Esophagus muscularis mucosa (tissue), 4 donors: Measurements from ENCODE around the gene TMTC4. TPM values are rescaled to one million over a fixed set of nuclear protein-coding genes. Genes with fewer than 3 reads are reported as not detected.

ENCODE experiments used
- DNase-seq: peaks from one replicate; pipeline ENCODE4 v3.0.0-alpha.2; 2017; ENCODE audit errors: extremely low spot score
- H3K27ac ChIP-seq, 4 donors: fragments of 200-600 bp; sonication (generic); replicated peaks in 1 of 4; 1 replicate in 3 of 4; 2 replicates in 1 of 4; pipeline ENCODE4 v1.5.1; 2016 to 2019; ENCODE audit warnings: mild to moderate bottlenecking in 1 of 4
- H3K27me3 ChIP-seq, 4 donors: fragments of 200-600 bp; sonication (generic); one replicate each; pipeline versions ENCODE4 v1.5.1 to v1.6.0; 2016 to 2019
- H3K36me3 ChIP-seq, 4 donors: fragments of 200-600 bp; sonication (generic); one replicate each; pipeline ENCODE4 v1.5.1; 2016 to 2019
- H3K4me1 ChIP-seq, 4 donors: fragments of 200-600 bp; sonication (generic); one replicate each; pipeline ENCODE4 v1.5.1; 2016 to 2019
- H3K4me3 ChIP-seq, 4 donors: fragments of 200-600 bp; sonication (generic); 1 replicate in 2 of 4; 2 replicates in 2 of 4; pipeline ENCODE4 v1.5.1; 2016 to 2019; ENCODE audit warnings: mild to moderate bottlenecking in 4 of 4, moderate library complexity in 1 of 4
- H3K9me3 ChIP-seq, 4 donors: fragments of 200-600 bp; sonication (generic); 1 replicate in 3 of 4; 2 replicates in 1 of 4; pipeline ENCODE4 v1.5.1; 2016 to 2019
- CTCF ChIP-seq, 3 experiments: fragments of 200-600 bp in 2 of 3; fragments of 450-650 bp in 1 of 3; sonication (generic) in 2 of 3; IDR thresholded peaks; one replicate each; pipeline ENCODE4 v1.5.1; 2017 to 2019; ENCODE audit warnings: antibody characterized with exemption in 3 of 3, mild to moderate bottlenecking in 2 of 3, moderate library complexity in 1 of 3
- EP300 ChIP-seq: sonication (generic); formaldehyde crosslinking; IDR thresholded peaks from one replicate; pipeline ENCODE4 v1.6.1; 2017; ENCODE audit warnings: antibody characterized with exemption
- POLR2A ChIP-seq: fragments of 450-650 bp; IDR thresholded peaks from one replicate; pipeline ENCODE4 v1.6.1; 2017; ENCODE audit warnings: antibody characterized with exemption, moderate library complexity, mild to moderate bottlenecking, low read depth
- POLR2AphosphoS5 ChIP-seq, 2 donors: sonication (generic); formaldehyde crosslinking; IDR thresholded peaks; one replicate each; pipeline ENCODE4 v1.6.1; 2017; ENCODE audit warnings: antibody characterized with exemption in 2 of 2
- WGBS: methylation state at CpG from one replicate; pipeline ENCODE4 v1.1.5; 2018; 5-methylcytosine and 5-hydroxymethylcytosine counted together
- intact Hi-C: fragments of 100-400 bp; cut with DNase I; formaldehyde crosslinking; loops from one replicate; pipeline ENCODE4 v1.15.1; 2023
- total RNA-seq, 4 donors: library from RNA; depleted of rRNA; stranded (reverse); fragments of >200 nt; gene quantifications; one replicate each; pipeline versions ENCODE4 v1.1.0 to v1.2.1, GENCODE V29; 2016

The TMTC4 gene
- total RNA-seq, 4 donors from 2014 or later: 7.1 to 13.7 (median 8.4) TPM

- no peaks in the 10 kb centered on the region for H3K36me3 ChIP-seq
- no peak overlapping the region for H3K4me3 ChIP-seq
- WGBS: 91% methylated on average over 6 of the region's 6 CpGs
- no peak for DNase-seq
- H3K9me3 ChIP-seq: no peaks in the 10 kb centered on the region
- intact Hi-C loops: no loop called here
- TF ChIP-seq CTCF (IDR thresholded peaks at IDR 0.05): no peak
- no peak for TF ChIP-seq EP300
- TF ChIP-seq POLR2AphosphoS5 (IDR thresholded peaks at IDR 0.05): no peak
- TF ChIP-seq POLR2A: no peak
- no peaks in the 10 kb centered on the region for H3K27me3 ChIP-seq
- no peak overlapping the region for H3K27ac ChIP-seq
- peaks cover 0 to under 1% (median 0%) of the 10 kb centered on the region in 4 donors for H3K4me1 ChIP-seq
Observed at GRCh38 chr13:100566543-100566942, 108.1 kb downstream of the TMTC4 start.

DNA sequence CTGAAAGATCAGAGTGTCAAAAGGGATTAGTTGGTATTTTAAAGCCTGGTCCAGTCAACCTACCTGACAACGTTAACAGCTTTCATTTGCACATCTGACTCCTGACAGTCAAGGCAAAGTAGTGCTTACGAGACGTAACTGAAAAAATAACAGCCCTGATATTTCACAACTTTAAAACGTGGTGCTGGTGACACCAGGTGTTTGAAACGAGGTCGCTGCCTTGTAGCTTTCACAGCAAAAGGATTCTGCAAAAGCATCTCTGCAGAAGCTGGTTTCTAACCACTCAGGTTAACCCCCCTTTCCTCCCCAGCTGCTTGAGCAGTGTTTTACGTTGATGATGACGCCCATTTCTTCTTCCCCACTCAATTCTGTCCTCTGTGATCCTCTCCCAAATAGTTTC lies 109.3 kb downstream of the TMTC4 start:
- intact Hi-C loops: no loop called here
- Histone ChIP-seq H3K27me3 (no peaks in the 10 kb centered on the region), H3K9me3 (no peaks in the 10 kb centered on the region), H3K4me1 (peaks cover 0 to 13% (median 0%) of the 10 kb centered on the region in 4 donors), H3K27ac (no peak overlapping the region), H3K36me3 (no peaks in the 10 kb centered on the region), H3K4me3 (no peak overlapping the region)
- DNase-seq: no peak
- TF ChIP-seq POLR2AphosphoS5 (IDR thresholded peaks at IDR 0.05) (no peak), CTCF (IDR thresholded peaks at IDR 0.05) (no peak), POLR2A (no peak), EP300 (no peak)
- 61% methylated on average over 8 of the region's 8 CpGs for WGBS

GRCh38 chr13:100564444-100565223 lies 110.0 kb downstream of the TMTC4 start:
- intact Hi-C loops: no loop called here
- no peaks in the 10 kb centered on the region for H3K36me3 ChIP-seq
- peaks cover 0 to 13% (median 0%) of the 10 kb centered on the region in 4 donors for H3K4me1 ChIP-seq
- no peaks in the 10 kb centered on the region for H3K27me3 ChIP-seq
- H3K27ac ChIP-seq: no peak overlapping the region
- no peaks in the 10 kb centered on the region for H3K9me3 ChIP-seq
- no peak overlapping the region for H3K4me3 ChIP-seq
- TF ChIP-seq POLR2A (no peak), CTCF (IDR thresholded peaks at IDR 0.05) (no peak), POLR2AphosphoS5 (IDR thresholded peaks at IDR 0.05) (no peak), EP300 (no peak)
- WGBS: 92% methylated on average over 11 of the region's 13 CpGs
- no peak for DNase-seq

DNA sequence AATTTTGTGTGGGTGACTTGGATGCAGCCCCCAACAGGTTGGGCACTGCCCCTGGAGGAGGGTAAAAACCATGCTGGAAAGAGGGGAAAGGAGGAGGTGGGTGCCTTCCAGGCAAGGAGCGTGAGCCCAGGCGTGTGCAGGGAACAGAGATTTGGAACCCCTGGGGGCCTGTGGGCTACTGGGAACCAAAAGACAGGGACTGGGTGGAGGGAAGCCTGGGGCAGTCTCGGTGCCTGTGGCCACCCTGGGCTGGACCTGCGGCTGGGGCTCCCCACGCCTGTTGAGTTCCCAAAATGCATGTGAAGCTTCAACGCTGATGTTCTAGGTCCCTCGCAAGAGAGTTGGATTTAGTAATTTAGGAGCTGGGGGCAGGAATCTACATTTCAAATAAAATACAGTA lies 110.8 kb downstream of the TMTC4 start:
- WGBS: 93% methylated on average over 7 of the region's 7 CpGs
- H3K9me3 ChIP-seq: no peaks in the 10 kb centered on the region
- H3K27ac ChIP-seq: no peak overlapping the region
- intact Hi-C loops: no loop called here
- no peak for TF ChIP-seq POLR2A
- no peak for TF ChIP-seq EP300
- TF ChIP-seq POLR2AphosphoS5 (IDR thresholded peaks at IDR 0.05): no peak
- TF ChIP-seq CTCF (IDR thresholded peaks at IDR 0.05): no peak
- H3K4me1 ChIP-seq: peaks cover 0 to 13% (median 0%) of the 10 kb centered on the region in 4 donors
- peak; percentile 39 for DNase-seq
- H3K27me3 ChIP-seq: no peaks in the 10 kb centered on the region
- no peak overlapping the region for H3K4me3 ChIP-seq
- no peaks in the 10 kb centered on the region for H3K36me3 ChIP-seq
